IPS-11a (cell line): ENCODE data around the gene CD248.

Source experiments
- H3K4me3 ChIP-seq: one replicate; pipeline ENCODE4 v1.5.1; 2013; ENCODE audit warnings: low read depth, low read length, control low read depth

CD248 gene

GRCh38 chr11:66341502-66342126, 24.8 kb upstream of the CD248 start:
- no peak overlapping the region for H3K4me3 ChIP-seq

GRCh38 chr11:66340596-66341501, 24.0 kb upstream of the CD248 start:
- H3K4me3 ChIP-seq, result no peak overlapping the region

- H3K4me3 ChIP-seq, result no peak overlapping the region
These were observed 23.0 kb upstream of the CD248 start for GRCh38 chr11:66339686-66340483.

GRCh38 chr11:66339162-66339675, 22.4 kb upstream of the CD248 start:
- no peak overlapping the region for H3K4me3 ChIP-seq

- no peak overlapping the region for H3K4me3 ChIP-seq
These were observed 21.7 kb upstream of the CD248 start for GRCh38 chr11:66338276-66339161.

GRCh38 chr11:66337103-66337899, 20.5 kb upstream of the CD248 start:
- no peak overlapping the region for H3K4me3 ChIP-seq

GRCh38 chr11:66336234-66337102, 19.6 kb upstream of the CD248 start, which contains the start of gene RIN1:
Gene RIN1 (minus strand): TSS chr11:66336434. CDS start chr11:66336402, 32 bp downstream.
- H3K4me3 ChIP-seq, result peak within 1 kb of the TSS; percentile 24

GRCh38 chr11:66335531-66336233, 18.8 kb upstream of the CD248 start:
- peak overlapping the region; percentile 24 for H3K4me3 ChIP-seq

- no peak overlapping the region for H3K4me3 ChIP-seq
These were observed 18.0 kb upstream of the CD248 start for GRCh38 chr11:66334605-66335442.

GRCh38 chr11:66333896-66334604, 17.2 kb upstream of the CD248 start:
- H3K4me3 ChIP-seq, result no peak overlapping the region

GRCh38 chr11:66333220-66333877, 16.5 kb upstream of the CD248 start:
- H3K4me3 ChIP-seq, result no peak overlapping the region

- no peak overlapping the region for H3K4me3 ChIP-seq
These were observed 15.8 kb upstream of the CD248 start for GRCh38 chr11:66332371-66333219.

- H3K4me3 ChIP-seq, result no peak overlapping the region
These were observed 14.9 kb upstream of the CD248 start for GRCh38 chr11:66331542-66332370.

- H3K4me3 ChIP-seq, result no peak overlapping the region
These were observed 14.1 kb upstream of the CD248 start for GRCh38 chr11:66330931-66331330.
